PFSK-1 (cell line): ENCODE data around the gene SH2D4B.

Experiments used
- POLR2AphosphoS5 ChIP-seq: IDR thresholded peaks from 2 replicates; pipeline ENCODE4 v1.6.1; 2012; ENCODE audit warnings: low read depth, mild to moderate bottlenecking, control low read depth, low read length, moderate library complexity
- SIN3A ChIP-seq: IDR thresholded peaks from 2 replicates; pipeline ENCODE4 v1.6.1; 2012; ENCODE audit warnings: mild to moderate bottlenecking, low read length, moderate library complexity, borderline replicate concordance; ENCODE audit not compliant: insufficient read depth
- TAF1 ChIP-seq: IDR thresholded peaks from 2 replicates; pipeline ENCODE4 v1.6.1; 2012; ENCODE audit warnings: low read length, control low read depth, borderline replicate concordance; ENCODE audit not compliant: insufficient read depth
- TF ChIP-seq, protein P1 (sequence below), 2 experiments: IDR thresholded peaks; 2 replicates each; pipeline versions ENCODE4 v1.6.1 to v1.8.0; 2011 to 2012; ENCODE audit warnings: low read depth in 2 of 2, low read length in 2 of 2, control low read depth in 1 of 2, inconsistent platforms in 1 of 2, mild to moderate bottlenecking in 1 of 2, moderate library complexity in 1 of 2; ENCODE audit not compliant: insufficient read depth in 1 of 2

DNA sequence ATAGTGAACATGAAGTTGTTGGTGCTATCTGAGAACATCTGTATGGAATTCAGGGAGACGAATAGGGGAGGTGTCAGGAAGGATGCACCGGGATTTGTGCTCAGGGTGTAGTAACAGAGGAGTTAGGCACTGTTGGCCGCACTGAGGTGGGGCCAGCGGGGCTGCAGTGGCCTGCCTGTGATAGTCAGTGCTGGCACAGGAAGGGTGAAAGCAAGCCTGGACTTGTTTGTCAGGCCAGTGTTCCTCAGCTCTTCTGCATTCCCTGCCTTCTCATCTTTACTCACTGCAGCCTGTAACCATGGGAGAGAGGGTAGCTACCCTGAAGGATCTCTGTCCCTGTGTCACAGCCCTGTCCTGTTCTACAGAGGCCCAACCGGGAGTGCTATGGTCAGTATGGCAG, 81.3 kb downstream of the SH2D4B start:
- TF ChIP-seq POLR2AphosphoS5 (no peak), TAF1 (no peak), SIN3A (no peak)
- TF ChIP-seq, protein P1, sequence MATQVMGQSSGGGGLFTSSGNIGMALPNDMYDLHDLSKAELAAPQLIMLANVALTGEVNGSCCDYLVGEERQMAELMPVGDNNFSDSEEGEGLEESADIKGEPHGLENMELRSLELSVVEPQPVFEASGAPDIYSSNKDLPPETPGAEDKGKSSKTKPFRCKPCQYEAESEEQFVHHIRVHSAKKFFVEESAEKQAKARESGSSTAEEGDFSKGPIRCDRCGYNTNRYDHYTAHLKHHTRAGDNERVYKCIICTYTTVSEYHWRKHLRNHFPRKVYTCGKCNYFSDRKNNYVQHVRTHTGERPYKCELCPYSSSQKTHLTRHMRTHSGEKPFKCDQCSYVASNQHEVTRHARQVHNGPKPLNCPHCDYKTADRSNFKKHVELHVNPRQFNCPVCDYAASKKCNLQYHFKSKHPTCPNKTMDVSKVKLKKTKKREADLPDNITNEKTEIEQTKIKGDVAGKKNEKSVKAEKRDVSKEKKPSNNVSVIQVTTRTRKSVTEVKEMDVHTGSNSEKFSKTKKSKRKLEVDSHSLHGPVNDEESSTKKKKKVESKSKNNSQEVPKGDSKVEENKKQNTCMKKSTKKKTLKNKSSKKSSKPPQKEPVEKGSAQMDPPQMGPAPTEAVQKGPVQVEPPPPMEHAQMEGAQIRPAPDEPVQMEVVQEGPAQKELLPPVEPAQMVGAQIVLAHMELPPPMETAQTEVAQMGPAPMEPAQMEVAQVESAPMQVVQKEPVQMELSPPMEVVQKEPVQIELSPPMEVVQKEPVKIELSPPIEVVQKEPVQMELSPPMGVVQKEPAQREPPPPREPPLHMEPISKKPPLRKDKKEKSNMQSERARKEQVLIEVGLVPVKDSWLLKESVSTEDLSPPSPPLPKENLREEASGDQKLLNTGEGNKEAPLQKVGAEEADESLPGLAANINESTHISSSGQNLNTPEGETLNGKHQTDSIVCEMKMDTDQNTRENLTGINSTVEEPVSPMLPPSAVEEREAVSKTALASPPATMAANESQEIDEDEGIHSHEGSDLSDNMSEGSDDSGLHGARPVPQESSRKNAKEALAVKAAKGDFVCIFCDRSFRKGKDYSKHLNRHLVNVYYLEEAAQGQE (IDR thresholded peaks at IDR 0.05; ENCODE audit: insufficient read depth in 1 of 2, low read depth in 2 of 2, low read length in 2 of 2) = no peak
